GM15510 (cell line): ENCODE data around the gene SCAMP2.

Experiments
- POLR2A ChIP-seq: IDR thresholded peaks from 3 replicates; pipeline ENCODE4 v1.6.1; 2011; ENCODE audit warnings: borderline replicate concordance; ENCODE audit not compliant: insufficient read length; ENCODE audit errors: extremely low read depth

Gene SCAMP2

DNA sequence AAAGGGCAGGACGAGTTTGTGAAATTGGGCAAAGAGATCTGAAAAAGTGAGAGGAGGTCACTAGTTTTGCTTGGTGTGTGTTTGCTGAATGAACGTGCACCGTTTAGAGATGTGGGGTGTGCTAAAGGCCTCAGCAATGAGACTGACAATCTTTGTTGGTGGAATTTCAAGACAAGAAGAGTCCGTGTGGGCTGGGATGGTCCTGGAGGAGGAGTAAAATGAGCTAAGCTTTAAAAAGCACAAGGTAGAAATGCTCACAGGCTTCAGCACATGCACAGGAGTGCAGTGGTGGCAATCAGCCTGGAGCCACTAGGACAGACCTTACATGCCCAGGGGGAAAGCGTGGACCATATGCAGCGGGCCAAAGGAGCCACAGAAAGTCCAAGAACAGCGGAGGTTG, 48.2 kb downstream of the SCAMP2 start:
- TF ChIP-seq POLR2A: no peak

DNA sequence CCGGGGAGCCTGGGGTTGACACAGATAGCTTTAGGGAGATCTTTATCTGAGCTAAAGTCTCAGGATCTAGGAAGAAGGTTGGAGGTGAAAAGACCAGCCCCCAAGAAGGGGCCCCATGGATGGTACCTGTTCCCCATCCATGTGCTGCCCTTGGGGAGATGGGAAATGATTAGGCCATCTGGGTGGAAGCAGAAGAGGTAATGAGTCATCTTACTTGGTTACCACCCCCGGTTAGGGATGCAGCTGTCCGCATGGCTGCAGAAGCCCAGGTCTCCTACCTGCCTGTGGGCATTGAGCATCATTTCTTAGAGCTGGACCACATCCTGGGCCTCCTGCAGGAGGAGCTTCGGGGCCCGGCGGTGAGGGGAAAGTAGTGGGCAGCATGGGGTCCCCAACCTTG, 49.8 kb downstream of the SCAMP2 start:
- no peak for TF ChIP-seq POLR2A

DNA sequence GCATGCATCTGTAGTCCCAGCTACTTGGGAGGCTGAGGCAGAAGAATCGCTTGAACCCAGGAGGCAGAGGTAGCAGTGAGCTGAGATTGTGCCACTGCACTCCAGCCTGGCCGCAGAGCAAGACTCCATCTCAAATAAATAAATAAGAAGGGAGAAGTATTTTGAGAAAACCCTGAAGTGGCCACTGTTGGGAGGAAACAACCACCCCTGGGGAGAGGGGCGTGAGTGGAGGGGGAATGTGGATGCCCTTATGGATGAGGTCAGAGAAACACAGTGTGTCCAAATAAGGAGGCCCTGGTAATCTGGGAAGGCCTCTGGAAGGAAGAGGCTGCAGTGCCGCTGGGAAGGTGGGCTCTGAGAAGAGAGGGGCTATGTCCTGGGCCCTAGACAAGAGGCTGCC, 50.9 kb downstream of the SCAMP2 start:
- TF ChIP-seq POLR2A: no peak

DNA sequence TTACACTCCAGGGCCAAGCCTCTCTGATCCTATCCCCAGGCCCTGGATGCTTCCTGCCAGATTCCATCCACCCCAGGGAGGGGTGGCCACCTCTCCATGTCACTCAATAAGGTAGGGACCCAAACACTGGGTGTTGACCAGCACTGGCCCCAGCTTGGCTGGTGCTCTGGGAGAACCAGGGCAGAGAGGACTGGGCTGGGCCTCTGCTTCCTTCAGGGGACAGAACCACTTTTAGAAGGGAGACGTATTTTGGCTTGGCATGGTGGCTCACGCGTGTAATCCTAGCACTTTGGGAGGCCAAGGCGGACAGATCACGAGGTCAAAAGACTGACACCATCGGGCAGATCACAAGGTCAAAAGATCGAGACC, 51.4 kb downstream of the SCAMP2 start:
- no peak for TF ChIP-seq POLR2A

DNA sequence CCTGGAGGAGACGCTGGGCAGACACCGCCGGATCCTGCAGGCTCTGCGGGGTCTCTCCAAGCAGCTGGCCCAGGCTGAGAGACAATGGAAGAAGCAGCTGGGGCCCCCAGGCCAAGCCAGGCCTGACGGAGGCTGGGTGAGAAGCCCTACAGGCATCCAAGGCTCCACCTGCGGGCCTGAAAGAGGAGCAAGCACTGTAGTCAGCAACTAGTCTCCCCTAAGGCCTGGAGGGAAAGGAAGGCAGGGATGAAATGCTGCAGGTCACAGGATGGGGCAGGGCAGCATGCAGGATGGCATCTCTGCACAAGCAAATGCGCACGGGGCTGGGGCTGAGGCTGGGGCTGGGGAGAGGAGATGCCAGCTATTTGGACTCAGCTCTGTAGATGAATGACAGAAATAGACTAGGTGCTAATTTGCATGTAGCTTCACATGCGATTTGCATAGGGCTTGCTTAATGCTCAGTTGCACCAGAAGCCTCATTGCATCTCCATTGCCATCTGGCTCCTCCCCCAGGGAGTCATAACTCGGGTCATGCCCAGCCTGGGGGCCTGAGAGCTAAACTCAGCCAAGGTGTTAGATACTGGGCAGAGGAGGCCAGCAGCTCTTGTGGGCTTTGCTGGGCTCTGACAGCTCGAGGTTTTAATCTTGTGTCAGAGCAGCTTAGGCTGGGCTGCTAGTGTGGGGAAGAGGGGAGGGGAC, 51.9 kb downstream of the SCAMP2 start:
- TF ChIP-seq POLR2A: no peak

DNA sequence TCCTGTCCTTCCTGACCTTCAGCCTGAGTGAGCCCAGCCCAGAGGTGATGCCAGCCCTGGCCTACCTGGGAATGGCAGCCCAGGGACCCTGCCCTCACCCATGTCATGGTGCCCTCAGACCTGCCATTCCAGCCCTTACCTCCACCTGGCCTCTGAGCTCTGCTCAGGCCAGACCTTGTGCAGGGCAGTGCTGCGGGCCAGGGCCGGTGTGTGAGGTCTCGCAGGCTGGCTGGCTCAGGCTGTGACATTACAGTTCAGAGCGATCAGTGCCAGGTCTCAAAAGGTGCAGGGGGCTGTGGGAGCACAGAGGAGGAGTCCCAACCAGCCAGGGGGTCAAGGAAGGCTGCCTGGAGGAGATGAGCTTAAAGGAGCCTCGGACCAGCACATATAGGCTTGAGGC, 53.1 kb downstream of the SCAMP2 start:
- no peak for TF ChIP-seq POLR2A

DNA sequence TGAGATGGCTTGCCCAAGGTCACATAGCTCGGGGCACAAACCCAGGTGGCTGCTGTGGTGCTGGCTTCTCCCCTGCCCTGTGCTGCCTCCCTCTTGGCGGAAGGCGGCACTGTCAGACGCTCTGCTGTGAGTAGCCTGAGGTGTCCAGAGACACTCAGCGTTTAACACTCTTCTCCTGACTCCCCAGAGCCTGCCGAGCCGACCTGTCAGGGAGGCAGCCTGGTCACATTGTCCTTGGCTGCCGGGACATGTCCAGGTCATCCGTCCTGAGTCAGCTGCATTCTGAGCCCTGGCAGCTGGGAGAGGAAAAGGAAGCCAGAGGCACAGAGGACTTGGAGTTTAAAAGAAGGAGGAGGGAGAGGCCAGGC, 55.8 kb downstream of the SCAMP2 start:
- TF ChIP-seq POLR2A: no peak

DNA sequence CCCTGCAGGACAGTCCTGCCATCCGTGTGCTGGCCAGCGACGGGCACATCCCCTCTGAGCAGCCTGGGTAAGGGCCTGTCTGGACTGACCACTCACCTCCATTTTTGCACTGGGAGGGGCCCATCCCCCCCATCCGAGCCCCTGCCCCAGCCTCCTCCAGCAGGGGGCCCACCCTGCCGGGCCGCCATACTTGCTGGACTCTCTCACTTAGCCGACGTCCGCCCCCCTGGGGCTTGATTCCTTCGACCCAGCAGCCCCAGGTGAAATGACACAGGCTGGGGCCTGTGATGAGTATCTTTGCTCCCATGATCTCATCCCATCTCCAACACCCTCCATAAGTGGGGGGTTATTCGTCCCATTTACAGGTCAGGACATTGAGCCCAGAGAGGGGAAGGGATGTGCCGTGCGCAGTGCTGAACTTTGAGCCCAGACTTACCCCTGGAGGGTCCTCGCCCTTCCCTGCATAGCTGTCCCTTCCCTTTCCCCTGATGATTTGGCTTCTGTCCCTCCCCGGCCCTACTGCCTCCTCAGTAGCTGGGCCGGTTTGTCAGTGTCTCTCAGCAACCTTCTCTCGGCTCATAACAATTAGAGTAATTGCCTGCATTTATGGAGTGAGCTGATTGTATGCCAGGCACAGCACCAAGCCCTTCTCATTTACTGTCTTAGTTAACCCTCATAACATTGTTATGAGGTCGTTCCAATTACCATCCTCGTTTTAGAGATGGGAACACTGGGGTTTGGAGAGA, 56.4 kb downstream of the SCAMP2 start:
- no peak for TF ChIP-seq POLR2A

DNA sequence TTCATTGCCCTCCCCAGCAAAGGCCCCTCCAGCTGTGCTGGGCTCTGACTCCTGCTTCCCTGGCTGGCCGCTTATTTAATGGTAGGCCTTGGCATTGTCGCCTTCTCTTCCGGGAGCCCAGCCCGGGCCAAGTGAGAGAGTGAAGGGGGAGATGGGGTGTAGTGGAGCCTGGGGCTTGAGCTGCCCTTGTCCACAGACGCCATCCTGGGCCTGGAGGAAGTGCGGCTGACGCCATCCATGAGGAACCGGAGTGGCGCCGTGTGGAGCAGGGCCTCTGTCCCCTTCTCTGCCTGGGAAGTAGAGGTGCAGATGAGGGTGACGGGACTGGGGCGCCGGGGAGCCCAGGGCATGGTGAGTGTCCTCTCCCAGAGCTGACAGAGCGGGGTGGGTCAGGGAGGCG, 57.2 kb downstream of the SCAMP2 start:
- no peak for TF ChIP-seq POLR2A

DNA sequence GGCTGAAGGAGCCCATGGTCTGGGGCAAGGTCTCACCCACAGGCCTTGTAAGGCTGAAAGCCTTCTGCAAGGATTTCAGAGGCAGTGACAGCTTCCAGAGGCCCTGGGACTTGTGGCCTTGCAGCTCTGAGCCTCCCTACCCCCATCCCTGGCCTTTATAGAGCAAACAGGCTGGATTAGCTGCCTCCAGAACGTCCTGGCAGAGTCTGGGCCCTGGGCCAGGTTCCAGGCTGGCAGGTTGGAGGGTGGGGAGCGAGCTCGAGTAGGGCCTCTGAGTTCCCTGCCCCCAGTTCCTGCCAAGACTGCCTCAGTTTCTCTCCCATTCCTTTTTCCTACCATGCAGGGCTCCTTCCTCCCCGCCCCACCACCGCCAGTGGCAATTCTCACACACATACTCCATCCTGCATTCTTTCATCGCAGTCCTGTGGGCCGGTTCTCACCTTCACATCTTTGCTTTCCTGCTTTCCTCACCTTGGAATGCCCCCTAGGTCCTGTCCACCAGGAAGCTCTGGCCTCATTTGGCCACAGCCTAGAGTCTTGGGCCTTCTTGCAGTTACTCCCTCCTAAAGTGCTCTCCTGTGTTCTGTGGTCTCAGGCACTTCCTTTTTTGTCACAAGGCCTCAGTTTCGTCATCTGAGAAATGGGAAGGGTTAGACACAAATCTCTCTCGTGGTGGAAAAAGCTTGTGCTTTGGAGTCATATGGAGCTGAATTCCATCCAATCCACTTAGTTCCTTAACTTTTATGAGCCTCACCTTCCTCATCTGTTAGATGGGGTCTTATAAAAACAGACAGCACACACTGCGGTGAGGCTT, 57.8 kb downstream of the SCAMP2 start:
- TF ChIP-seq POLR2A: no peak

DNA sequence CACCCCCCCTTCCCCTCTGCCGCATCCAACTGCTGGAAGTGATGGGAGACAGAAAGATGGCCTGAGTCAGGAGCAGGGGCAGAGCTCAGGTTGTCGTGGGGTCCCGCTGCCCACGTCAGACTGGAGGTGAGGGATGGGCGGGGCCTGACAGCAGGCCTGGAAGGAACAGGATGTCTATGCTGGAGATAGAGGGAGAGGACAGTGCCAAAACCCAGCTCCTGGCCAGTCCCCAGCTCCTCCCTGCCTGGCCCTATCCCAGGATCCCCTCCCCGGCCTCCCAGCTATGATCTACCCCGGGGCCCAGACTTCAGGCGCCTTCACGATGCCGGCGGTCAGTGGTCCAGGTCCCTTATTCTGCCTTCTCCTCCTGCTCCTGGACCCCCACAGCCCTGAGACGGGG, 60.6 kb downstream of the SCAMP2 start, which contains the start of gene LMAN1L:
TSS of gene LMAN1L (plus strand) at position 303 of the 400 bp plus-strand sequence. CDS start at position 323, 20 bp downstream.
- no peak for TF ChIP-seq POLR2A

DNA sequence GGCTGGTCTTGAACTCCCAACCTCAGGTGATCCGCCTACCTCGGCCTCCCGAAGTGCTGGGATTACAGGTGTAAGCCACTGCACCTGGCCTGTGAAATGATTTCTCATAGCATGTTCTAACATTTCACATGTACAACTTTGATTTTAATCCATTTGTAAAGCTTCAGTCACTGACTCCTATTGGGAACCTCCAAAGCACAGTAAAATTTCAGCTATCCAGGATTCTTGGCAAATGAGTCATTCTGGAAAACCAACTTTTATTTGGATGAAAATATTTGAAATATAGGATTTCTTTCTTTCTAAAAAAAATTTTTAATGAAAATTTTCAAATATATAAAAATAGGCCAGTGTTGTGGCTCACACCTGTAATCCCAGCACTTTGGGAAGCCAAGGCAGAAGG, 63.2 kb downstream of the SCAMP2 start:
- TF ChIP-seq POLR2A: no peak

DNA sequence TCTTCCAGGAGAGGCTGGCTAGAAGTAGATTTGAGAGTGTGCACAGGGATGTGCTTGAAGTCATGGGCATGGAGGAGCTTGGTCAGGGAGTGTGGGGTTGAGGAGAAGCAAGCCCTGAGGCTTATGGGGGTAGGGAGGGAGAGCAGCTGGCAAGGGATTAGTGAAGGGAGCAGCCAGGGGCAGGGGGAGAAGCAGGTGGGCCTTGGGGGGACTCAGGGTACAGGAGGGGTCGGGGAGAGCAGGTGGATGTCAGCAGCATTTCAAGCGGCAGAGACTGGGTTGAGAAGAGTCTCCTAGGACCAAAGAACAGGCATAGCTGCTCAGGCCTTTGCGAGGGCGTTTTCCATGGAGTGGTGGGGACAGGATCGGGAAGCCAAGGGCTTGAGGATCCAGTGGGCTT, 63.9 kb downstream of the SCAMP2 start:
- TF ChIP-seq POLR2A: no peak

DNA sequence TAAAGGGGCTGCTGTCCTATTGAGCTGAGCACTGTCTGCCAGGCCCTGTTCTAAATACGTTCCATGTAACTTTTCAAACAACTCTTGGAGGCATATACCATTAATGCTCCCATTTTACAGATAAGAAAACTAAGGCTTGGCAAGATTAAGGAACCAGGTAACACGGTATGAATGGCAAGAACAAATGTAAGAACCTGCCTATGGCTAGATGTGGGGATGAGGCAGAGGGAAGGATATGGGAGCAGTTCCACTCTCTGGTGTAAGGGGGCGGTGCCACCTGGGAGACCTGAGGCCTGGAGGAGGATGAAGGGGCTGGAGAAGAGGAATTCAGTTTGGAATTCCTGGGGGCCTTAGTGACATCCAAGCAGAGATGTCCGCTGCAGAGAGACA, 64.3 kb downstream of the SCAMP2 start:
- TF ChIP-seq POLR2A: no peak

DNA sequence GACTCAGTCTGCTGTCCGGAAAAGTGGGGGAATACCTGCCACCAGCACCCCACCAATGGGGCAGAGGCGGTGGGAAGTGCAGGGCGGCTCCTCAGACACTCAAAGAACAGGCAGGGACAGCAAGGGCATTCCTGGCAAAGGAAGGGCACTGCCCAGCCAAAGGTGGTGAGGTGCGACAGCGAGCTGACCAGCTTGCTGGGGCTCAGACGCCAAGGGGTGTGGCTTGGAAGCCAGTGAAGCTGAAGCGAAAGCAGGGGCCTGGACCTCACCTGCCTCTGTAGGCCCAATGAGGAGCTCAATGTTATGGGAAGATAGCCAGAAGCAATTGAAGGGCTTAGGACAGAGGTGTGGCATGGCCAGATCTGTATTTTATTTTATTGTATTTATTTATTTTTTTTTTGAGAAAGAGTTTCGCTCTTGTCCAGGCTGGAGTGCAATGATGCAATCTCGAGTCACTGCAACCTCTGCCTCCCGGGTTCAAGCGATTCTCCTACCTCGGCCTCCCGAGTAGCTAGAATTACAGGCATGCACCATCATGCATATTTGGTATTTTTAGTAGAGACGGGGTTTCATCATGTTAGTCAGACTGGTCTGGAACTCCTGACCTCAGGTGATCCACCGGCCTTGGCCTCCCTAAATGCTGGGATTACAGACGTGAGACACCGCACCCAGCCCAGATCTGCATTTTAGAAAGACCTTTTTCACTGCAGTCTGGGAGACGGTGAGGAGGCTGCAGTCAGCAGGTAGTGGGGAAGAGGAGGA, 64.9 kb downstream of the SCAMP2 start:
- TF ChIP-seq POLR2A: no peak

DNA sequence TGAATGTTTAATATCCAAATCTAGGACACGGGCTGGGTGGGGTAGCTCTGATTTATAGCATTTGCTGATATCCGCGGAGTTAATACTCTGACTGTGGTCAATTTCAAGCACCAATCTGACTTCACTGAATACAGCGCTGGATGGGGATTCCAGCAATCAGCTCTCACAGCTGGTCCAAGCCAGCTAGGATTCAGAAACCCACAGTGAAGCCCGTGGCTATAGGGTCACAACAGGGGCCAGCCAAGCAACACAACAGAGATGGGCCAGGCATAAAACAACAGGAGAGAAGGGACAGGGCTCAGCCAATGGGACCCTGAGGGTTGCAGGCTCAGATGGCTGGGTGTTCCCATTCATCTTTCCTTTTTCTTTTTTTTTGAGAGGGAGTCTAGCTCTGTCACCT, 65.9 kb downstream of the SCAMP2 start:
- TF ChIP-seq POLR2A: no peak

DNA sequence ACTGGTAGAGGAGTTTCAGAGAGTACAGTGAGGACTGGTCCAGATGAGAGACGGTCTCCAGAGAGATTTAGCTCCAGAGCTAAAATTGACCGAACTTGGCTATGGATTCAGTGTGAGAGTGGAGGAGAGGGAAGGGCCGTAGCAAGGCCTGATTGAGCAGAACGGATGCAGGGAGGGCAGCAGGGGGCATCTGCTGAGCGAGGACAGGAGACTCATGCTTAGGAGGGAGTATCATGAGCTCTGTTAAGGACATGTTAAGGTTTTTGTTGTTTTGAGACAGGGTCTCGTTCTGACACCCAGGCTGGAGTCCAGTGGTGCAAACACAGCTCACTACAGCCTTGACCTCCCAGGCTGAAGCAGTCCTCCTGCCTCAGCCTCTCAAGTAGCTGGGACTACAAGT, 68.2 kb downstream of the SCAMP2 start:
- TF ChIP-seq POLR2A: peak; percentile 10
